ENCODE measurements around the gene KLF15. TPM values are rescaled to one million over a fixed set of nuclear protein-coding genes. Genes with fewer than 3 reads are reported as not detected.

KLF15 gene
- total and polyA plus RNA-seq, 2 experiments from 2014 or later, result 1.8 to 16.7 TPM

- WGBS (ENCODE audit: low lambda C conversion rate, missing lambda C conversion rate), result 95% methylated on average over 18 of the region's 18 CpGs
- no peak overlapping the region for H2AFZ ChIP-seq
- no peaks in the 10 kb centered on the region for H3K9me3 ChIP-seq (ENCODE audit: low read depth)
- peaks cover 3% of the 10 kb centered on the region for H4K20me1 ChIP-seq (ENCODE audit: insufficient read depth, poor library complexity, severe bottlenecking)
- H3K9me2 ChIP-seq (replicated peaks; ENCODE audit: insufficient read depth), result no peaks in the 10 kb centered on the region
- TF ChIP-seq EZH2 (IDR thresholded peaks at IDR 0.05; ENCODE audit: borderline replicate concordance), result no peak
- TF ChIP-seq EZH2phosphoT487 (IDR thresholded peaks at IDR 0.05; ENCODE audit: low read depth, severe bottlenecking, unreplicated experiment), result no peak
- TF ChIP-seq CTCF (IDR thresholded peaks at IDR 0.05; ENCODE audit: poor library complexity), result no peak
- no peak overlapping the region for H3K4me3 ChIP-seq
- H3K27me3 ChIP-seq, result no peaks in the 10 kb centered on the region
- no peak overlapping the region for H3K4me2 ChIP-seq
- peaks cover 10% of the 10 kb centered on the region for H3K4me1 ChIP-seq (ENCODE audit: insufficient read depth)
- H3K79me2 ChIP-seq, result peaks cover 3% of the 10 kb centered on the region
- no peak overlapping the region for H3K27ac ChIP-seq
- H3K36me3 ChIP-seq (replicated peaks; ENCODE audit: insufficient read depth, low read depth), result no peaks in the 10 kb centered on the region
- no peak for DNase-seq (ENCODE audit: low spot score)
Measured at GRCh38 chr3:126351771-126352475, 5.3 kb downstream of the KLF15 start.

DNA sequence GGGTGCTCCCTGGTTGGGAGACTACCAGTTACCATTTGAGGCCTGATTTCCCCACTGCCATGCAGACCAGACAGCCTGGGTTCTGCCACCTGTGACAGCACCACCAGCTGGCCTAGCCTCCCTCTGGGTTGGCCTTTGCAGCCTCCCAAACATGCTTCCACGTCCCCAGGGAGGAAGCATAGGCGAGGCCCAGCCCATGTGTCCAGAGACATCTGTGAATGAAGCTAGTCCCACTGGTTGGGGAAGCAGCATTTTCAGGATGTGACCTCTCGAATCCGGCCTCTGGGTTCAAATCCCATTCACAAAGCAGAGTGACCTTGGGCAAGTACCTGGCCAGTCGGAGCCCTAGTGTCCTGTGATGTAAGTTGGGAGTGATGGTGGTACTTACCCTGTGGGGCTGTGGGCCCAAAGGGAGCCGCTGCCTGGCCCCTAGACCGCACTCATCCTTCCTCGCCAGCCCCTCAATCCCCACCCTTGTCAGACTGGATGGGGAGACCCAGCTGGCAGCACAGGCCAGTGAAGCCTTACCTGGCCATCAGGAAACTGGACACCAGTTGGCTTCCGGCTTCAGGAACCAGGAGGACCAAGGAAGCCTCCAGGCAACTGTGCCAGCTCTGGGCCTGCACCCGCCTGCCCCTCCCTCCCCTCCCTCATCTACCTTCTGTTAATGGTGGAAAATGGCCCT lies 6.0 kb downstream of the KLF15 start:
- peaks cover 3% of the 10 kb centered on the region for H3K79me2 ChIP-seq
- H3K27me3 ChIP-seq, result no peaks in the 10 kb centered on the region
- no peak overlapping the region for H3K4me3 ChIP-seq
- H3K4me2 ChIP-seq, result no peak overlapping the region
- no peaks in the 10 kb centered on the region for H3K9me3 ChIP-seq (ENCODE audit: low read depth)
- H2AFZ ChIP-seq, result no peak overlapping the region
- no peak overlapping the region for H3K27ac ChIP-seq
- peaks cover 3% of the 10 kb centered on the region for H4K20me1 ChIP-seq (ENCODE audit: insufficient read depth, poor library complexity, severe bottlenecking)
- H3K4me1 ChIP-seq (ENCODE audit: insufficient read depth), result peaks cover 10% of the 10 kb centered on the region
- H3K36me3 ChIP-seq (replicated peaks; ENCODE audit: insufficient read depth, low read depth), result no peaks in the 10 kb centered on the region
- no peak for DNase-seq (ENCODE audit: low spot score)
- no peaks in the 10 kb centered on the region for H3K9me2 ChIP-seq (replicated peaks; ENCODE audit: insufficient read depth)
- 97% methylated on average over 10 of the region's 10 CpGs for WGBS (ENCODE audit: low lambda C conversion rate, missing lambda C conversion rate)
- TF ChIP-seq CTCF (IDR thresholded peaks at IDR 0.05; ENCODE audit: poor library complexity) (no peak), EZH2phosphoT487 (IDR thresholded peaks at IDR 0.05; ENCODE audit: low read depth, severe bottlenecking, unreplicated experiment) (no peak), EZH2 (IDR thresholded peaks at IDR 0.05; ENCODE audit: borderline replicate concordance) (no peak)

- H3K27ac ChIP-seq, result no peak overlapping the region
- no peak overlapping the region for H2AFZ ChIP-seq
- DNase-seq (ENCODE audit: low spot score), result no peak
- H4K20me1 ChIP-seq (ENCODE audit: insufficient read depth, poor library complexity, severe bottlenecking), result peaks cover 3% of the 10 kb centered on the region
- no peak overlapping the region for H3K4me2 ChIP-seq
- H3K4me1 ChIP-seq (ENCODE audit: insufficient read depth), result peaks cover 8% of the 10 kb centered on the region
- H3K27me3 ChIP-seq, result no peaks in the 10 kb centered on the region
- 91% methylated on average over 9 of the region's 9 CpGs for WGBS (ENCODE audit: low lambda C conversion rate, missing lambda C conversion rate)
- H3K9me3 ChIP-seq (ENCODE audit: low read depth), result no peaks in the 10 kb centered on the region
- H3K4me3 ChIP-seq, result no peak overlapping the region
- H3K79me2 ChIP-seq, result peaks cover 3% of the 10 kb centered on the region
- no peaks in the 10 kb centered on the region for H3K36me3 ChIP-seq (replicated peaks; ENCODE audit: insufficient read depth, low read depth)
- TF ChIP-seq EZH2phosphoT487 (IDR thresholded peaks at IDR 0.05; ENCODE audit: low read depth, severe bottlenecking, unreplicated experiment), result no peak
- TF ChIP-seq EZH2 (IDR thresholded peaks at IDR 0.05; ENCODE audit: borderline replicate concordance), result no peak
- no peak for TF ChIP-seq CTCF (IDR thresholded peaks at IDR 0.05; ENCODE audit: poor library complexity)
- no peaks in the 10 kb centered on the region for H3K9me2 ChIP-seq (replicated peaks; ENCODE audit: insufficient read depth)
Measured at GRCh38 chr3:126350502-126351085, 6.6 kb downstream of the KLF15 start.

Data from hepatocyte (in vitro differentiated cells).